ENCODE measurements around the gene TNP2.

DNA sequence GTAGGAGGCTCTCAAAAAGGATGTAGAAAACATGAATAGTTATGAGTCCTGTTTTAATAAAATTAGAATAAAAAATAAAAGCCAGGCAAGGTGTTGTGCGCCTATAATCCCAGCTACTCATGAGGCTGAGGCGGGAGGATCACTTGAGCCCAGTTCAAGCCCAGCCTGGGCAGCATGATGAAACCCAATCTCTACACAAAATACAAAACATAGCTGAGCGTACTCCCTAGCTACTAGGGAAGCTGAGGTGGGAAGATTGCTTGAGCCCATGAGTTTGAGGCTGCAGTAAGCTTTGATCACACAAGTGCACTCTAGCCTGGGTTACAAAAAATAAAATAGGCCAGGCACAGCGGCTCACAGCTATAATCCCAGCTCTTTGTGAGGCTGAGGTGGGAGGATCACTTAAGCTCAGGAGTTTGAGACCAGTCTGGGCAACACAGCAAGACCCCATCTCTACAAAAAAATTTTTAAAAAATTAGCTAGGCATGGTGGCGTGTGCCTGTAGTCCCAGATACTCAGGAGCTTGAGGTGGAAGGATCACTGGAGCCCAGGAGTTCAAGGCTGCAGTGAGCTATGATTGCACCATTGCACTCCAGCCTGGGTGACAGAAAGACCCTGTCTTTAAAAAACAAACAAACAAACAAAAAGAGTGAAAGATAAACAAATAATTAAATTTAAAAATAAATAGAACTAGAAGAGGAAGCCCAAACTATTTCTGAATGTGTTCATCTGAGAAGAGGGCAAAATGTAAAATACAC, 29.2 kb upstream of the TNP2 start:
- TF ChIP-seq, protein P1, sequence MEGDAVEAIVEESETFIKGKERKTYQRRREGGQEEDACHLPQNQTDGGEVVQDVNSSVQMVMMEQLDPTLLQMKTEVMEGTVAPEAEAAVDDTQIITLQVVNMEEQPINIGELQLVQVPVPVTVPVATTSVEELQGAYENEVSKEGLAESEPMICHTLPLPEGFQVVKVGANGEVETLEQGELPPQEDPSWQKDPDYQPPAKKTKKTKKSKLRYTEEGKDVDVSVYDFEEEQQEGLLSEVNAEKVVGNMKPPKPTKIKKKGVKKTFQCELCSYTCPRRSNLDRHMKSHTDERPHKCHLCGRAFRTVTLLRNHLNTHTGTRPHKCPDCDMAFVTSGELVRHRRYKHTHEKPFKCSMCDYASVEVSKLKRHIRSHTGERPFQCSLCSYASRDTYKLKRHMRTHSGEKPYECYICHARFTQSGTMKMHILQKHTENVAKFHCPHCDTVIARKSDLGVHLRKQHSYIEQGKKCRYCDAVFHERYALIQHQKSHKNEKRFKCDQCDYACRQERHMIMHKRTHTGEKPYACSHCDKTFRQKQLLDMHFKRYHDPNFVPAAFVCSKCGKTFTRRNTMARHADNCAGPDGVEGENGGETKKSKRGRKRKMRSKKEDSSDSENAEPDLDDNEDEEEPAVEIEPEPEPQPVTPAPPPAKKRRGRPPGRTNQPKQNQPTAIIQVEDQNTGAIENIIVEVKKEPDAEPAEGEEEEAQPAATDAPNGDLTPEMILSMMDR (conservative IDR thresholded peaks at IDR 0.05): no peak
- no peak for TF ChIP-seq ZFX (IDR thresholded peaks at IDR 0.05)
